ENCODE data around the gene PRKN.

GRCh38 chr6:162147805-162148204 is 579.8 kb downstream of the PRKN start:
- no peak for TF ChIP-seq CTCF (IDR thresholded peaks at IDR 0.05; ENCODE audit: insufficient read depth, low read depth, low read length)
- no peak for TF ChIP-seq EZH2 (IDR thresholded peaks at IDR 0.05; ENCODE audit: insufficient read depth, low read length)
